DOHH2 (cell line): ENCODE results near the gene UMAD1.

Source experiments
- CTCF ChIP-seq: fragments of 200-600 bp; sonication (generic); IDR thresholded peaks from one replicate; pipeline ENCODE4 v1.5.1; 2014; ENCODE audit warnings: antibody characterized with exemption, mild to moderate bottlenecking, low read depth, low read length; ENCODE audit not compliant: poor library complexity, severe bottlenecking
- EZH2phosphoT487 ChIP-seq: fragments of 200-600 bp; sonication (generic); IDR thresholded peaks from 2 replicates; pipeline ENCODE4 v1.6.1; 2017; ENCODE audit warnings: borderline replicate concordance, mild to moderate bottlenecking, antibody characterized with exemption, low read length, moderate library complexity, mixed read lengths

- TF ChIP-seq CTCF: no peak
- no peak for TF ChIP-seq EZH2phosphoT487
Measured at GRCh38 chr7:7718492-7718891, 77.9 kb downstream of the UMAD1 start, which contains the start of gene RPA3.
